GM21576 (cell line): ENCODE measurements around the gene SETD1B.
"Not testable (repeated sequence)": the region's sequence is repeated elsewhere in the genome, so short reads cannot be mapped to it uniquely, and the experiment has no call there.

Experiments used
- ATAC-seq: cut with Tn5 transposase; IDR thresholded peaks from one replicate; pipeline ENCODE4 v1.9.1; 2021; ENCODE audit warnings: mild to moderate bottlenecking, moderate library complexity; ENCODE audit not compliant: unreplicated experiment

Gene SETD1B

GRCh38 chr12:121803861-121804416 lies at the start of gene SETD1B:
Gene SETD1B (plus strand): TSS chr12:121804009. CDS start chr12:121804738, 729 bp downstream.
- ATAC-seq = no peak

- no peak for ATAC-seq
These were observed 49.0 kb upstream of the SETD1B start for GRCh38 chr12:121754836-121755235.

- no peak for ATAC-seq
These were observed 48.2 kb upstream of the SETD1B start for GRCh38 chr12:121755591-121755990.

GRCh38 chr12:121758536-121758935 lies 45.3 kb upstream of the SETD1B start:
- not testable (repeated sequence) for ATAC-seq

GRCh38 chr12:121762269-121762668 lies 41.5 kb upstream of the SETD1B start:
- no peak for ATAC-seq

- no peak for ATAC-seq
These were observed 39.0 kb upstream of the SETD1B start for GRCh38 chr12:121764808-121765207.

GRCh38 chr12:121765573-121765972 lies 38.2 kb upstream of the SETD1B start:
- no peak for ATAC-seq

- ATAC-seq = no peak
These were observed 37.3 kb upstream of the SETD1B start for GRCh38 chr12:121766290-121767039.

GRCh38 chr12:121767525-121768016 lies 36.2 kb upstream of the SETD1B start:
- no peak for ATAC-seq

- ATAC-seq = no peak
These were observed 34.4 kb upstream of the SETD1B start for GRCh38 chr12:121769297-121769830.

- ATAC-seq = no peak
These were observed 33.9 kb upstream of the SETD1B start for GRCh38 chr12:121769831-121770301.

GRCh38 chr12:121770388-121770787 lies 33.4 kb upstream of the SETD1B start:
- no peak for ATAC-seq

- ATAC-seq = no peak
These were observed 32.8 kb upstream of the SETD1B start for GRCh38 chr12:121770813-121771625.

GRCh38 chr12:121773011-121773777 lies 30.6 kb upstream of the SETD1B start:
- peak; percentile 77 for ATAC-seq

- no peak for ATAC-seq
These were observed 28.8 kb upstream of the SETD1B start for GRCh38 chr12:121774968-121775474.

GRCh38 chr12:121775501-121775900 lies 28.3 kb upstream of the SETD1B start:
- no peak for ATAC-seq

GRCh38 chr12:121776190-121777098 lies 27.4 kb upstream of the SETD1B start:
- peak; percentile 45 for ATAC-seq

GRCh38 chr12:121778567-121779421 lies 25.0 kb upstream of the SETD1B start:
- no peak for ATAC-seq
